A549 (cell line): ENCODE data around the gene CHKA. TPM values are rescaled to one million over a fixed set of nuclear protein-coding genes. Genes with fewer than 3 reads are reported as not detected.

Source experiments
- ATAC-seq, 2 experiments: fragments of 200-7000 bp in 1 of 2; fragments of >200 bp in 1 of 2; cut with Nextera tagmentation in 1 of 2; cut with Tn5 transposase in 1 of 2; 3 replicates each; pipeline versions ENCODE4 v1.8.0 to v1.9.1; 2018 to 2020; ENCODE audit warnings: mild to moderate bottlenecking in 1 of 2, moderate library complexity in 1 of 2
- CTCF ChIA-PET: fragments of 300-600 bp; sonication (Branson Sonifier 250); formaldehyde crosslinking; extraction: SDS; loops from one replicate; lab custom pipeline; 2021; ENCODE audit warnings: antibody characterized with exemption, inconsistent platforms; lab: Yijun Ruan, JAX
- POLR2A ChIA-PET: fragments of 350-600 bp; formaldehyde crosslinking; extraction: SDS; loops from one replicate; lab custom pipeline; 2021; ENCODE audit warnings: antibody characterized with exemption, inconsistent platforms; lab: Yijun Ruan, JAX
- DNase-seq, 2 experiments: peaks; one replicate each; pipeline versions ENCODE4 v3.0.0 to v3.0.0-alpha.2; 2011 to 2016; ENCODE audit warnings: low read depth in 1 of 2, low spot score in 1 of 2
- FAIRE-seq: peaks from 2 replicates; lab custom pipeline; 2011; peaks lifted over from hg19 to GRCh38; lab: Jason Lieb, UNC
- H3K27ac ChIP-seq, 2 experiments: fragments of >200 bp; sonication (Bioruptor Twin); formaldehyde crosslinking; 3 replicates each; pipeline ENCODE4 v1.5.1; 2016 to 2017
- H3K4me1 ChIP-seq: fragments of >200 bp; sonication (Bioruptor Twin); formaldehyde crosslinking; 3 replicates; pipeline ENCODE4 v1.6.1; 2016
- H3K4me2 ChIP-seq: fragments of >200 bp; sonication (Bioruptor Twin); formaldehyde crosslinking; 3 replicates; pipeline ENCODE4 v1.6.1; 2016
- H3K4me3 ChIP-seq: fragments of >200 bp; sonication (Bioruptor Twin); formaldehyde crosslinking; 3 replicates; pipeline ENCODE4 v1.5.1; 2016
- H3K9me3 ChIP-seq: fragments of >200 bp; sonication (Bioruptor Twin); formaldehyde crosslinking; 3 replicates; pipeline ENCODE4 v1.6.1; 2016
- CBX2 ChIP-seq: fragments of 200-600 bp; sonication (generic); IDR thresholded peaks from 2 replicates; pipeline ENCODE4 v1.6.1; 2016; ENCODE audit warnings: low read depth, mild to moderate bottlenecking, borderline replicate concordance
- CBX8 ChIP-seq: fragments of 200-600 bp; sonication (generic); IDR thresholded peaks from 2 replicates; pipeline ENCODE4 v1.6.1; 2016
- CHD2 ChIP-seq: fragments of 150-350 bp; IDR thresholded peaks from 2 replicates; pipeline ENCODE4 v1.6.1; 2014; ENCODE audit warnings: low read length; ENCODE audit not compliant: partially characterized antibody
- CHD4 ChIP-seq: fragments of 200-600 bp; sonication (generic); IDR thresholded peaks from 2 replicates; pipeline ENCODE4 v1.6.1; 2016; ENCODE audit warnings: antibody characterized with exemption, mild to moderate bottlenecking, borderline replicate concordance
- EHMT2 ChIP-seq: fragments of 200-600 bp; sonication (generic); IDR thresholded peaks from 2 replicates; pipeline ENCODE4 v1.6.1; 2016; ENCODE audit warnings: antibody characterized with exemption, low read depth, mild to moderate bottlenecking, moderate library complexity
- ELK1 ChIP-seq: fragments of 150-350 bp; IDR thresholded peaks from 2 replicates; pipeline ENCODE4 v1.6.1; 2014; ENCODE audit warnings: low read depth, mild to moderate bottlenecking, low read length
- EP300 ChIP-seq, 2 experiments: fragments of >200 bp; sonication (Bioruptor Twin); formaldehyde crosslinking; IDR thresholded peaks; 2 replicates in 1 of 2; 3 replicates in 1 of 2; pipeline ENCODE4 v1.6.1; 2016 to 2017
- GATA3 ChIP-seq: IDR thresholded peaks from 2 replicates; pipeline ENCODE4 v1.6.1; 2012; ENCODE audit warnings: borderline replicate concordance
- HOXB13 ChIP-seq: fragments of 250-450 bp; sonication (Bioruptor Pico); IDR thresholded peaks from 2 replicates; pipeline ENCODE4 v1.5.0; 2020; ENCODE audit warnings: low read depth, mild to moderate bottlenecking, moderate library complexity
- HOXB5 ChIP-seq: fragments of 250-450 bp; sonication (Bioruptor Pico); IDR thresholded peaks from 2 replicates; pipeline ENCODE4 v1.5.0; 2020; ENCODE audit warnings: mild to moderate bottlenecking, moderate library complexity
- JUN ChIP-seq, 2 experiments: fragments of >200 bp; sonication (Bioruptor Twin); formaldehyde crosslinking; IDR thresholded peaks; 2 replicates in 1 of 2; 3 replicates in 1 of 2; pipeline ENCODE4 v1.6.1; 2016 to 2017
- JUNB ChIP-seq: fragments of >200 bp; sonication (Bioruptor Twin); formaldehyde crosslinking; IDR thresholded peaks from 2 replicates; pipeline ENCODE4 v1.6.1; 2016
- KDM1A ChIP-seq: fragments of 200-600 bp; sonication (generic); IDR thresholded peaks from 2 replicates; pipeline ENCODE4 v1.6.1; 2016; ENCODE audit warnings: low read depth, mild to moderate bottlenecking
- KDM5A ChIP-seq: fragments of 200-600 bp; sonication (generic); IDR thresholded peaks from 2 replicates; pipeline ENCODE4 v1.6.1; 2016; ENCODE audit warnings: antibody characterized with exemption, mild to moderate bottlenecking
- MAX ChIP-seq: IDR thresholded peaks from 2 replicates; pipeline ENCODE4 v1.6.1; 2012
- NFE2L2 ChIP-seq: fragments of 150-350 bp; conservative IDR thresholded peaks from 2 replicates; pipeline ENCODE4 v1.6.1; 2014; ENCODE audit warnings: low read length
- NR3C1 ChIP-seq: fragments of >200 bp; sonication (Bioruptor Twin); formaldehyde crosslinking; IDR thresholded peaks from 3 replicates; pipeline ENCODE4 v1.6.1; 2017
- PBX3 ChIP-seq: IDR thresholded peaks from 2 replicates; pipeline ENCODE4 v1.6.1; 2012
- PHF8 ChIP-seq: fragments of 200-600 bp; sonication (generic); IDR thresholded peaks from 2 replicates; pipeline ENCODE4 v1.6.1; 2016; ENCODE audit warnings: low read depth, mild to moderate bottlenecking, antibody characterized with exemption, moderate library complexity, borderline replicate concordance
- RAD21 ChIP-seq, 2 experiments: fragments of >200 bp in 1 of 2; sonication (Bioruptor Twin) in 1 of 2; formaldehyde crosslinking in 1 of 2; IDR thresholded peaks in 1 of 2; conservative IDR thresholded peaks in 1 of 2; 2 replicates in 1 of 2; 3 replicates in 1 of 2; pipeline ENCODE4 v1.6.1; 2012 to 2018; ENCODE audit warnings: inconsistent platforms in 1 of 2
- RCOR1 ChIP-seq: fragments of 150-350 bp; IDR thresholded peaks from 2 replicates; pipeline ENCODE4 v1.6.1; 2014; ENCODE audit warnings: antibody characterized with exemption, low read length, low read depth
- SMC3 ChIP-seq: fragments of >200 bp; sonication (Bioruptor Twin); formaldehyde crosslinking; IDR thresholded peaks from 3 replicates; pipeline ENCODE4 v1.6.1; 2018; ENCODE audit warnings: inconsistent platforms
- SREBF2 ChIP-seq: fragments of 450-650 bp; IDR thresholded peaks from 2 replicates; pipeline ENCODE4 v1.6.1; 2014; ENCODE audit warnings: mild to moderate bottlenecking, moderate library complexity
- TP53 ChIP-seq: fragments of 250-450 bp; sonication (Bioruptor Pico); IDR thresholded peaks from 2 replicates; pipeline ENCODE4 v1.5.0; 2021; ENCODE audit warnings: mild to moderate bottlenecking, moderate library complexity
- ZNF302 ChIP-seq: fragments of 250-450 bp; sonication (Bioruptor Pico); IDR thresholded peaks from 2 replicates; pipeline ENCODE4 v1.9.0; 2021; ENCODE audit warnings: inconsistent platforms, mild to moderate bottlenecking, moderate library complexity
- WGBS: methylation state at CpG from one replicate; pipeline ENCODE4 v1.1.6; 2017; ENCODE audit errors: missing lambda C conversion rate; 5-methylcytosine and 5-hydroxymethylcytosine counted together
- polyA plus RNA-seq, 4 experiments: library from polyadenylated mRNA; depleted of rRNA in 3 of 4; stranded (reverse); fragments of >200 nt; fragmentation: RNase III in 1 of 4; extraction: RNeasy Plus Mini Kit Qiagen cat#74134 plus additional on column Dnase treatment in 1 of 4; gene quantifications; 2 replicates in 3 of 4; 3 replicates in 1 of 4; pipeline ENCODE4 v1.2.3, GENCODE V29; 2011 to 2017
- TF ChIP-seq, protein P1 (sequence below): fragments of >200 bp; sonication (Bioruptor Twin); formaldehyde crosslinking; IDR thresholded peaks from 3 replicates; pipeline ENCODE4 v1.5.1; 2016
- TF ChIP-seq, protein P2 (sequence below): fragments of 250-450 bp; sonication (Bioruptor Pico); IDR thresholded peaks from 2 replicates; pipeline ENCODE4 v1.5.0; 2021; ENCODE audit warnings: mild to moderate bottlenecking, moderate library complexity, borderline replicate concordance

The CHKA gene
- polyA plus RNA-seq, 2 of the 4 experiments (the other 2 are of a cell fraction): 14.2 to 21.7 TPM

DNA sequence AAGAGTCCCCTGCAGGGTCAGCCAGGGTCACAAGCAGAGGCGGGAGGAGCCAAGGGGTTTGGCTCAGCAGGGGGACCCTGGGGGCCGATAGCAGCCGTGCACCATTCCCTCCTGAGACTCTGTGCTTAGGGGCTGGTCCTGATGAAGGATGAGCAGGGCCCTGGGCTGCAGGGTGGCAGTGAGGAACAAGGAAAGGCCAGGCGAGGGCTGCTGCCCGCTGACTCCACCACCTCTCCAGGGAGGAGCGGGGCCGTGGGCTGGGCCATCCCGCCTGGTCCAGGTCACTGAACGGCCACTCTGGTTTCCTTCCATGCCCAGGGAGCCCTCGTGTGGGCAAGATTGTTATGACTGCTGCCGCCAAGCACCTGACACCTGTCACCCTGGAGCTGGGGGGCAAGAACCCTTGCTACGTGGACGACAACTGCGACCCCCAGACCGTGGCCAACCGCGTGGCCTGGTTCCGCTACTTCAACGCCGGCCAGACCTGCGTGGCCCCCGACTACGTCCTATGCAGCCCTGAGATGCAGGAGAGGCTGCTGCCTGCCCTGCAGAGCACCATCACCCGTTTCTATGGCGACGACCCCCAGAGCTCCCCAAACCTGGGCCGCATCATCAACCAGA is 99.9 kb downstream of the CHKA start:
- Histone ChIP-seq H3K4me2 (peak overlapping the region; percentile 41), H3K27ac (peak overlapping the region; percentile 99 to 100), H3K4me1 (peaks cover 64% of the 10 kb centered on the region), H3K4me3 (no peak overlapping the region), H3K9me3 (no peaks in the 10 kb centered on the region)
- CTCF ChIA-PET: interaction anchor here (1.0 to 12.3 kb wide), 12 partner anchors 7 to 189 kb away, joined by 3 to 204 read pairs (median 4); partner anchors contain the start of genes ALDH3B1, NDUFS8, TCIRG1 and UNC93B1
- WGBS: 80% methylated on average over 18 of the region's 27 CpGs
- TF ChIP-seq GATA3: no peak
- TF ChIP-seq NR3C1: no peak
- peak; percentile 46 for TF ChIP-seq MAX
- TF ChIP-seq SREBF2: no peak
- no peak for TF ChIP-seq KDM1A
- TF ChIP-seq RAD21 (conservative IDR thresholded peaks at IDR 0.05 in 1 of 2, IDR thresholded peaks at IDR 0.05 in 1 of 2): peak; percentile 72 to 75
- TF ChIP-seq TP53: peak; percentile 1; the same call in 1 of the 2 replicates
- no peak for TF ChIP-seq HOXB5 (CRISPR knock-in tag)
- no peak for TF ChIP-seq JUNB
- TF ChIP-seq KDM5A: no peak
- no peak; a peak in 2 of 5 replicates for TF ChIP-seq JUN (IDR thresholded peaks at IDR 0.05)
- no peak for TF ChIP-seq CBX8
- TF ChIP-seq ELK1: no peak
- TF ChIP-seq, protein P1, sequence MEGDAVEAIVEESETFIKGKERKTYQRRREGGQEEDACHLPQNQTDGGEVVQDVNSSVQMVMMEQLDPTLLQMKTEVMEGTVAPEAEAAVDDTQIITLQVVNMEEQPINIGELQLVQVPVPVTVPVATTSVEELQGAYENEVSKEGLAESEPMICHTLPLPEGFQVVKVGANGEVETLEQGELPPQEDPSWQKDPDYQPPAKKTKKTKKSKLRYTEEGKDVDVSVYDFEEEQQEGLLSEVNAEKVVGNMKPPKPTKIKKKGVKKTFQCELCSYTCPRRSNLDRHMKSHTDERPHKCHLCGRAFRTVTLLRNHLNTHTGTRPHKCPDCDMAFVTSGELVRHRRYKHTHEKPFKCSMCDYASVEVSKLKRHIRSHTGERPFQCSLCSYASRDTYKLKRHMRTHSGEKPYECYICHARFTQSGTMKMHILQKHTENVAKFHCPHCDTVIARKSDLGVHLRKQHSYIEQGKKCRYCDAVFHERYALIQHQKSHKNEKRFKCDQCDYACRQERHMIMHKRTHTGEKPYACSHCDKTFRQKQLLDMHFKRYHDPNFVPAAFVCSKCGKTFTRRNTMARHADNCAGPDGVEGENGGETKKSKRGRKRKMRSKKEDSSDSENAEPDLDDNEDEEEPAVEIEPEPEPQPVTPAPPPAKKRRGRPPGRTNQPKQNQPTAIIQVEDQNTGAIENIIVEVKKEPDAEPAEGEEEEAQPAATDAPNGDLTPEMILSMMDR: peak; percentile 45
- no peak for TF ChIP-seq ZNF302 (CRISPR knock-in tag)
- no peak for TF ChIP-seq EP300 (IDR thresholded peaks at IDR 0.05)
- TF ChIP-seq HOXB13 (CRISPR knock-in tag): no peak
- peak; percentile 66 for TF ChIP-seq SMC3
- no peak for TF ChIP-seq PHF8
- POLR2A ChIA-PET: interaction anchor here (1.0 to 1.8 kb wide), 2 partner anchors 8 to 11 kb away, joined by 6 to 18 read pairs; partner anchors contain the start of gene ALDH3B1
- DNase-seq (peak in 1 of 2 experiments; percentile 81), ATAC-seq (peak; percentile 53), FAIRE-seq (no peak)

- Histone ChIP-seq H3K9me3 (no peaks in the 10 kb centered on the region), H3K27ac (peak overlapping the region; percentile 99 to 100), H3K4me3 (no peak overlapping the region), H3K4me1 (peaks cover 64% of the 10 kb centered on the region), H3K4me2 (peak overlapping the region; percentile 41)
- DNase-seq (peak; percentile 70 to 83), ATAC-seq (peak; percentile 53 to 67), FAIRE-seq (peak; percentile 43)
- WGBS: 16% methylated on average over 11 of the region's 11 CpGs
- ChIA-PET POLR2A (interaction anchor here (2.8 kb wide), 1 partner anchor 10 kb away, joined by 22 read pairs; the partner anchor contains the start of gene ALDH3B1), CTCF (interaction anchor here (1.2 to 12.3 kb wide), 7 partner anchors 9 to 189 kb away, joined by 3 to 204 read pairs (median 5); partner anchors contain the start of genes ALDH3B1, NDUFS8, TCIRG1 and UNC93B1)
- no peak for TF ChIP-seq CHD2
- TF ChIP-seq JUN (IDR thresholded peaks at IDR 0.05): peak in 1 of 2 experiments; percentile 22; a peak in 1 of 5 replicates
- peak; percentile 86 for TF ChIP-seq MAX
- TF ChIP-seq PBX3: no peak
- peak; percentile 48 for TF ChIP-seq SMC3
- no peak for TF ChIP-seq CBX2
- no peak for TF ChIP-seq CHD4
- TF ChIP-seq, protein P1: peak; percentile 44
- no peak for TF ChIP-seq TP53
- no peak for TF ChIP-seq KDM5A
- TF ChIP-seq RCOR1: no peak
- TF ChIP-seq, protein P2, sequence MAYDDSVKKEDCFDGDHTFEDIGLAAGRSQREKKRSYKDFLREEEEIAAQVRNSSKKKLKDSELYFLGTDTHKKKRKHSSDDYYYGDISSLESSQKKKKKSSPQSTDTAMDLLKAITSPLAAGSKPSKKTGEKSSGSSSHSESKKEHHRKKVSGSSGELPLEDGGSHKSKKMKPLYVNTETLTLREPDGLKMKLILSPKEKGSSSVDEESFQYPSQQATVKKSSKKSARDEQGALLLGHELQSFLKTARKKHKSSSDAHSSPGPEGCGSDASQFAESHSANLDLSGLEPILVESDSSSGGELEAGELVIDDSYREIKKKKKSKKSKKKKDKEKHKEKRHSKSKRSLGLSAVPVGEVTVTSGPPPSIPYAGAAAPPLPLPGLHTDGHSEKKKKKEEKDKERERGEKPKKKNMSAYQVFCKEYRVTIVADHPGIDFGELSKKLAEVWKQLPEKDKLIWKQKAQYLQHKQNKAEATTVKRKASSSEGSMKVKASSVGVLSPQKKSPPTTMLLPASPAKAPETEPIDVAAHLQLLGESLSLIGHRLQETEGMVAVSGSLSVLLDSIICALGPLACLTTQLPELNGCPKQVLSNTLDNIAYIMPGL (CRISPR knock-in tag): no peak
- no peak for TF ChIP-seq NFE2L2
- TF ChIP-seq RAD21 (conservative IDR thresholded peaks at IDR 0.05 in 1 of 2, IDR thresholded peaks at IDR 0.05 in 1 of 2): peak; percentile 30 to 48; a peak in 4 of 5 replicates
- no peak for TF ChIP-seq EHMT2
- no peak for TF ChIP-seq ZNF302 (CRISPR knock-in tag)
Observed at GRCh38 chr11:68020575-68020974, 100.6 kb downstream of the CHKA start.
